Smooth muscle cell of bladder (primary cell): ENCODE results near the gene ZSWIM2. TPM values are rescaled to one million over a fixed set of nuclear protein-coding genes. Genes with fewer than 3 reads are reported as not detected.

ENCODE experiments used
- total RNA-seq: library from RNA; depleted of rRNA; stranded (reverse); fragments of >200 nt; gene quantifications from 2 replicates; pipeline ENCODE4 v1.2.3, GENCODE V29; 2014

Gene ZSWIM2, protein sequence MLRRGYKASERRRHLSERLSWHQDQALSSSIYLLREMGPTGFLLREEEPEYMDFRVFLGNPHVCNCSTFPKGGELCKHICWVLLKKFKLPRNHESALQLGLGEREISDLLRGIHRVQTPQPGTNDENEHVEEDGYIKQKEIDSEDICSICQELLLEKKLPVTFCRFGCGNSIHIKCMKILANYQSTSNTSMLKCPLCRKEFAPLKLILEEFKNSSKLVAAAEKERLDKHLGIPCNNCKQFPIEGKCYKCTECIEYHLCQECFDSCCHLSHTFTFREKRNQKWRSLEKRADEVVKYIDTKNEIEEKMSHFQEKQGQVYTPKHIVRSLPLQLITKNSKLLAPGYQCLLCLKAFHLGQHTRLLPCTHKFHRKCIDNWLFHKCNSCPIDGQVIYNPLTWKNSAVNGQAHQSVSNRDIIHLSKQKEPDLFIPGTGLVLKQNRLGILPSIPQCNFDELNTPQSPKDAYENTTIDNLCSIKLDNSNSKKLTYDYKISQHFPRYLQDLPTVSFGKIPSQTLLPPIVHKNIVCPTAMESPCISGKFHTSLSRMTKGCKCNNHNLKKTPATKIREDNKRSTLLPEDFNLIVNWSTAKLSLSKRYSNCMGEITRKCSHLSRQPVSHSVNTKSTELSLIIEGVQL
- total RNA-seq: under 0.01 and 0.09 TPM in 2 replicates

DNA sequence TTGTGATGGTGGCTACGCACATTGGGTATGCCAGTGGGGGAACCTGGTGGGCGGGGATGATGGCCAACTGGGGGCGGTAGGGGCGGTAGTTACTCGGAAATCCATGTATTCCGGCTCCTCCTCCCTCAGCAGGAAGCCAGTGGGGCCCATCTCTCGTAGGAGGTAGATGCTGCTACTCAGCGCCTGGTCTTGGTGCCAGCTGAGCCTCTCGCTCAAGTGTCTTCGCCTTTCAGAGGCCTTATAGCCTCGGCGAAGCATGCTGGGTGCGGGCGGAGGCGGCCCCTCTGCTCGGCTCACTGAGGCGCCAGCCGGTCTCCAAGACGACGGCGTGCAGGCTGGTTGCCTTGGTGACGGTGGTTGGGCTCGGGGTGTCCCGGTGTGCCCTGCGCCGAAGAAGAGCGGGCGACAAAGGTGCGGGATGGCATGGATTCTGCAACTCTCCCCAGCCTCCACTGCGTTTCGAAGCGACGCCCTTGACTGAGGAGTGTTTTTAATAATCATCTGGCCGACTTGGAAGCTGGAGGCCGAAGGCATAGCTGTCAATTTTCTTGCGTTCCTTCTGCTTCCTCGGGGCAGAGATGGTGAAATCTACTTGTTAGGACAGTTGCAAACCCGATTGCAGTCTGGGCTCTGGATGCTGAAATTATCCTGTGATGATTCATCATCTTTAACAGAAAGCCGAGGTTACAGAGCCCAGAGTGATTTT lies at the start of gene ZSWIM2:
ZSWIM2 (minus strand) TSS at position 298 of the 706 bp plus-strand sequence; CDS start at position 258, 40 bp downstream.

Other genes with a start within 250 kb of the ZSWIM2 start
- 19.9 and 29.7 TPM in 2 replicates for gene FAM171B, start 155.1 kb downstream of the ZSWIM2 start, total RNA-seq